Stimulated activated naive CD8-positive, alpha-beta T cell treated with anti-CD3 and anti-CD28 coated beads, Interleukin-15, Interleukin-2, amounts not matched to agents 100 U/mL and 50 U/mL, for 24 hours (primary cell): ENCODE results near the gene JMJD1C.
"Not testable (repeated sequence)": the region's sequence is repeated elsewhere in the genome, so short reads cannot be mapped to it uniquely, and the experiment has no call there.

Experiments used
- ATAC-seq: fragments of 150-1000 bp; cut with Tn5 transposase; one replicate; pipeline ENCODE4 v1.10.0; 2021
- DNase-seq: peaks from one replicate; pipeline ENCODE4 v3.0.0; 2021

The JMJD1C gene

GRCh38 chr10:63164166-63164623, 301.6 kb downstream of the JMJD1C start:
- no peak for DNase-seq

DNA sequence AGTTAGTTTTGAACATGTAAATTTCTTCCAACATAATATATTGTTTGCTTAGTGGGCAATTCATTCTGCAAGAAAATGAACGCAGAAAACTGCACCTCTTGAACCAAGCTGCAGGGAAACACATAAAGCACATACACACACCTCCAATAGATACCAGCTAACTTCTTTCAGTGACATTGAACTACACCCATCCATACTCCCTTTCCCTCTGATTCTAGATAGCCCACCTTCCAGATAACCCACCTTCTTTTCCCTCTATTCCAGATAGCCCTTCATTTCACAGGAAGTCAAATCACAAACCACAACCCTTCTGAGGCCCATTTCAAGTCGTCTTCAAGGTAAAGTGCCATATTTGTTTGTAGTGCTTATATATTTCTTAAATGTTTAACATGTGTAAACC, 304.2 kb downstream of the JMJD1C start:
- ATAC-seq (no peak), DNase-seq (no peak)

More at GRCh38 chr10:63164166-63164623, 301.6 kb downstream of the JMJD1C start:
- ATAC-seq = no peak

- ATAC-seq (peak; percentile 49), DNase-seq (peak; percentile 24)
Measured at GRCh38 chr10:63157845-63158624, 307.7 kb downstream of the JMJD1C start.

- ATAC-seq = no peak
Measured at GRCh38 chr10:63156236-63156635, 309.5 kb downstream of the JMJD1C start.

GRCh38 chr10:63155388-63156020, 310.3 kb downstream of the JMJD1C start:
- ATAC-seq = no peak
- no peak for DNase-seq

More at GRCh38 chr10:63156236-63156635, 309.5 kb downstream of the JMJD1C start:
- DNase-seq = no peak

- no peak for ATAC-seq
- DNase-seq = no peak
Measured at GRCh38 chr10:63154546-63155387, 311.0 kb downstream of the JMJD1C start.

DNA sequence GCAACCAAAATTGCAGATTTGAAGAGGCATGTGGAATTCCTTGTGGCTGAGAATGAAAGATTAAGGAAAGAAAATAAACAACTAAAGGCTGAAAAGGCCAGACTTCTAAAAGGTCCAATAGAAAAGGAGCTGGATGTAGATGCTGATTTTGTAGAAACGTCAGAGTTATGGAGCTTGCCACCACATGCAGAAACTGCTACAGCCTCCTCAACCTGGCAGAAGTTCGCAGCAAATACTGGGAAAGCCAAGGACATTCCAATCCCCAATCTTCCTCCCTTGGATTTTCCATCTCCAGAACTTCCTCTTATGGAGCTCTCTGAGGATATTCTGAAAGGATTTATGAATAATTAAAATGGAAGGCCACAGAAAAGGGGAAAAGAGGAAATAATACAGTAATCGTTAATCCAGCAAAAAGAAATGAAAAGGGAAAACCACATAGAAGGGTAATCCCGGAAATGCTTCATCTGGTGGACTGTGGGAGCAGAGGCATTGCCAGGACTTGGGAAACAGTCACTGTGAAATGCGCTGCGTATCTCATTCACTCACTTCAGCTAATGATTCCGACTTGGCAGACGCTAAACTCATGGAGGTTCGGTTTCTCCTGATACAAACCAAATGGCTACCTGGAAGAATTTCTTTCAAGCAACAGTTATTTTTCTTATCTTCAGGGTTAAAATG, 311.8 kb downstream of the JMJD1C start:
- DNase-seq, ATAC-seq: not testable (repeated sequence)

DNA sequence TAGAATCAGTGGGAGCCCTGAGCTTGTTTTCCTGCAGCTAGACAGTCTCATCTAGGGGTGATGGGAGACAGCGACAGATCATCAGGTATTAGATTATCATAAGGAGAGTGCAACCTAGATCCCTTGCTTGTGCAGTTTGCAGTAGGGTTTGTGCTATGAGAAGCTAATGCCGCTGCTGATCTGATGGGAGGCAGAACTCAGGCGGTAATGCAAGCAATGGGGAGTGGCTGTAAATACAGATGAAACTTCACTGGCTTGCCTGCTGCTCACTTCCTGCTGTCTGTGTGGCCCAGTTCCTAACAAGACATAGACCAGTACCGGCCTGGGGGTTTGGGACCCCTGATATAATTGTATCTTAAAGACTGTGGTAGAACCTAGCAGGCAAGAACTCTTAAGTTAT, 315.0 kb downstream of the JMJD1C start:
- DNase-seq (no peak), ATAC-seq (no peak)

GRCh38 chr10:63146503-63146902, 319.3 kb downstream of the JMJD1C start:
- no peak for DNase-seq
- no peak for ATAC-seq

- peak; percentile 71 for ATAC-seq
- no peak for DNase-seq
Measured at GRCh38 chr10:63145782-63146181, 320.0 kb downstream of the JMJD1C start.

GRCh38 chr10:63143987-63144386, 321.8 kb downstream of the JMJD1C start:
- DNase-seq = no peak
- ATAC-seq = no peak

- ATAC-seq = no peak
Measured at GRCh38 chr10:63142136-63142535, 323.6 kb downstream of the JMJD1C start.

GRCh38 chr10:63140077-63140476, 325.7 kb downstream of the JMJD1C start:
- no peak for ATAC-seq

More at GRCh38 chr10:63142136-63142535, 323.6 kb downstream of the JMJD1C start:
- no peak for DNase-seq

GRCh38 chr10:63137306-63137705, 328.5 kb downstream of the JMJD1C start:
- DNase-seq = no peak
- no peak for ATAC-seq

More at GRCh38 chr10:63140077-63140476, 325.7 kb downstream of the JMJD1C start:
- no peak for DNase-seq

DNA sequence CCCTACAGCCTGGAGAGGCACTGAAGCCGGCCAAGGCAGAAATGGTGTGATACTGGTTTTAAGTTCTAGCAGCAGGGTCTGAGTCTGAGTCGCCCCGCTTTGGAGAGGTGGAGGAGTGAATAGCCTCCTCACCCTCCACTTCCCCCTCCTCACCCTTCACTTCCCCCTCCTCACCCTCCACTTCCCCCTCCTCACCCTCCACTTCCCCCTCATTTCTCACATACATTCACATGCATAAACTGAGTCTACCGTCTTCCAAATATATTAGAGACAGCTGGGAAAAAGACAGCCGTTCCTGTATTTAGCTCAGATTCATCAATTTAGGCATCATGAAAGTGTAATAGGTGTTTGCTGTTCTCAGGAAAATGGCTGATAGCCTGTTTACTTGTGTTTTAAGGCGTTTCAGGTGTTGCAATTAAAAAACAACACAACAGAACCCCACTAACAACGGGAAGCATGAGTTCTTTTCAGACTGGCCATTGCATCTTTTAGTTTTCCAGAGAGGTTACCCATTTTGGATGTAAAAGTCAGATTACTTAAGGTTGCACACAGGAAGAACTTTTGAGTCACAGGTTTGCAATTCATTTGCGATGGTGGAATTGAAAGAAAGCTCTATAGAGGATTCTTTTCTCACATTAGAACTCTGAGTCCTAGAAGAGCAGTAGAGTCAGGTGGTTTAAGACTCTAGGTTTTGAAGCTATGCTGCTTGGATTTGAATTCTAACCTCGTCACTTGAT, 331.8 kb downstream of the JMJD1C start:
- ATAC-seq (no peak), DNase-seq (no peak)

DNA sequence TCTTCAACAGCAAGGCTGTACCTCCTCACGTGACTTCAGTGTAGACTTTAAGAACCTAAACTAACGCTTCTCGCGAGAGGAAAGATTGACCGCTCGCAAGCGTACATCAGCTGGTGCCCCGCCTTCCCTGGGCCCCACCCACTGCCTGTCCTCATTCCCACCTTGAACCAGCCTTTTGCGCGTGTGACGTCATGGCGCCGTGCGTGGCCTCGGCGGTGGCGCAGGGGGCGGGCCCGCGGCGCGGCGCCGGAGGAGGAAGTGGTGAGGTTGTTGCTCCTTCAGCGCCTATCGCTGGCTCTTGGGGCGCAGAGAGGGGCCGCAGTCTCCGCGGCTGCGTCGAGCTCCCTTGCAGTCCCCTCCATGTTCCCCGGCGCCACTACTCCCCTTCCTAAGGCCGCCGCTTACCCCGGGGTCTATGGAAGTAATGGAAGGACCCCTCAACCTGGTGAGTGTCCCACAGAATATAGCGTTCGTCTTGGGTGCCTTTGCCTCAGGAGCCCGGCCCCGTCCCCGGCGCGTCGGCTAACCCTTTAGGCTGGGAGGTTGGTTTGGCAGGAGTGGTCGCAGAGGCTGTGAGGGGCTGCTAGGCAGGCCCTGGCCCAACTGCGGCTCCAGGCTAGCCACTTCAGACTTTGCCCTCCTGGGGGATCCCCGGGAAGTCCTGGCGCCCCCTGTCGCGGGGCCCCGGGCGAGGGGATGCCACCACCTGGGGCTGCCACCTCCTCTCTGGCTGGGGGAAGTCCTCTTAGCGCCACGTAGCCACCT, 332.5 kb downstream of the JMJD1C start, which contains the start of gene NRBF2:
TSS of gene NRBF2 (plus strand) at position 273 of the 765 bp plus-strand sequence. CDS start at position 416, 143 bp downstream.
- ATAC-seq (peak; percentile 95), DNase-seq (peak; percentile 98)

- DNase-seq (no peak), ATAC-seq (no peak)
Measured at GRCh38 chr10:63132651-63133055, 333.1 kb downstream of the JMJD1C start.

DNA sequence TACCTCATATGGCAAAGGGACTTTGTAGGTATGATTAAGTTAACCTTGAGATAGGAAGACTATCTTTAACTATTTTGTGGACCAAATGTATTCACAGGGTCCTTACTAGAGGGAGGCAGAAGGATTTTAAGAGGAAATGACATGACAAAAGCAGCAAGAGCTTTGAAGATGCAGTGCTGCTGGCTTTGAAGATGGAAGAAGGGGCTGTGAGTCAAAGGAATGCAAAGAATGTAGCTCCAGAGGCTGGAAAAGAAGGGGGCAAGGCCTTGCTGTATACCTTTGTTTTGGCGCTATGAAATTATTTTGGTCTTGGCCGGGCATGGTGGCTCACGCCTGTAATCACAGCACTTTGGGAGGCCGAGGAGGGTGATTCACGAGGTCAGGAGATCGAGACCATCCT, 335.9 kb downstream of the JMJD1C start:
- DNase-seq = no peak
- no peak for ATAC-seq

DNA sequence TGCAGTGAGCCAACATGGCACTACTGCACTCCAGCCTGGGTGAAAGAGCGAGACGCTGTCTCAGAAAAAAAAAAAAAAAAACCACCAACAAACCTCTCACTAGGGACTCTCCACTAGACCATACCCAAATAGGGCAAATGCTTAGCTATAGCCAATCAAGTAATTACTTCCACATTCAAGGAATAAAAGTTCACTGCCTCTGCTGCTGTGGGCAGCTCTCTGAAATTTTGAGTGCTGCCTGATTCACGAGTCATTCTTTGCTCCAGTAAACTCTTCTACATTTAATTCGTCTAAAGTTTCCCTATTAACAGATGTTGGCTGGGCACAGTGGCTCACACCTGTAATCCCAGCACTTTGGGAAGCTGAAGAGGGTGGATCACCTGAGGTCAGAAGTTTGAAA, 337.3 kb downstream of the JMJD1C start:
- DNase-seq (no peak), ATAC-seq (no peak)

GRCh38 chr10:63125459-63125858, 340.3 kb downstream of the JMJD1C start:
- no peak for DNase-seq
- no peak for ATAC-seq
